ENCODE results near the gene KPNA3. TPM values are rescaled to one million over a fixed set of nuclear protein-coding genes. Genes with fewer than 3 reads are reported as not detected.
"Not testable (repeated sequence)": the region's sequence is repeated elsewhere in the genome, so short reads cannot be mapped to it uniquely, and the experiment has no call there.

KPNA3 gene
- total RNA-seq, 1 experiment from 2014 or later = 35.0 TPM

GRCh38 chr13:49810567-49811526, 18.4 kb upstream of the KPNA3 start:
- no peaks in the 10 kb centered on the region for H3K9me3 ChIP-seq (ENCODE audit: insufficient read depth, low read depth)
- H3F3A ChIP-seq (ENCODE audit: insufficient read depth, low read depth) = peaks cover 11% of the 10 kb centered on the region; the same call in 1 of the 2 replicates
- ChIA-PET CTCF (no interaction called here), POLR2A (ENCODE audit: unreplicated experiment) (no interaction called here)
- TF ChIP-seq, protein P1, sequence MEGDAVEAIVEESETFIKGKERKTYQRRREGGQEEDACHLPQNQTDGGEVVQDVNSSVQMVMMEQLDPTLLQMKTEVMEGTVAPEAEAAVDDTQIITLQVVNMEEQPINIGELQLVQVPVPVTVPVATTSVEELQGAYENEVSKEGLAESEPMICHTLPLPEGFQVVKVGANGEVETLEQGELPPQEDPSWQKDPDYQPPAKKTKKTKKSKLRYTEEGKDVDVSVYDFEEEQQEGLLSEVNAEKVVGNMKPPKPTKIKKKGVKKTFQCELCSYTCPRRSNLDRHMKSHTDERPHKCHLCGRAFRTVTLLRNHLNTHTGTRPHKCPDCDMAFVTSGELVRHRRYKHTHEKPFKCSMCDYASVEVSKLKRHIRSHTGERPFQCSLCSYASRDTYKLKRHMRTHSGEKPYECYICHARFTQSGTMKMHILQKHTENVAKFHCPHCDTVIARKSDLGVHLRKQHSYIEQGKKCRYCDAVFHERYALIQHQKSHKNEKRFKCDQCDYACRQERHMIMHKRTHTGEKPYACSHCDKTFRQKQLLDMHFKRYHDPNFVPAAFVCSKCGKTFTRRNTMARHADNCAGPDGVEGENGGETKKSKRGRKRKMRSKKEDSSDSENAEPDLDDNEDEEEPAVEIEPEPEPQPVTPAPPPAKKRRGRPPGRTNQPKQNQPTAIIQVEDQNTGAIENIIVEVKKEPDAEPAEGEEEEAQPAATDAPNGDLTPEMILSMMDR (conservative IDR thresholded peaks at IDR 0.05) = no peak
- no peak for TF ChIP-seq EZH2 (IDR thresholded peaks at IDR 0.05; ENCODE audit: low read depth)
- BruUV-seq (replicated peaks) = no TSS peak
- no peak overlapping the region for H3K4me2 ChIP-seq
- no peaks in the 10 kb centered on the region for H3K27me3 ChIP-seq (ENCODE audit: insufficient read depth, low read depth)
- no peaks in the 10 kb centered on the region for H3K9me2 ChIP-seq (ENCODE audit: insufficient read depth)
- intact Hi-C loops (cut with micrococcal nuclease; ENCODE audit: unreplicated experiment) = no loop called here
- H3K36me3 ChIP-seq (ENCODE audit: low read depth) = no peaks in the 10 kb centered on the region
- H3K27ac ChIP-seq = no peak overlapping the region
- no peak for DNase-seq
- no peaks in the 10 kb centered on the region for H3K4me1 ChIP-seq (replicated peaks; ENCODE audit: insufficient read depth)
- H3K79me2 ChIP-seq (ENCODE audit: low read depth) = no peaks in the 10 kb centered on the region
- 0 out of 2 replicates have a peak overlapping the region, but pooled peaks have one; percentile 25 for H2AFZ ChIP-seq
- H3K4me3 ChIP-seq = no peak overlapping the region
- H4K20me1 ChIP-seq (ENCODE audit: insufficient read depth) = no peaks in the 10 kb centered on the region

DNA sequence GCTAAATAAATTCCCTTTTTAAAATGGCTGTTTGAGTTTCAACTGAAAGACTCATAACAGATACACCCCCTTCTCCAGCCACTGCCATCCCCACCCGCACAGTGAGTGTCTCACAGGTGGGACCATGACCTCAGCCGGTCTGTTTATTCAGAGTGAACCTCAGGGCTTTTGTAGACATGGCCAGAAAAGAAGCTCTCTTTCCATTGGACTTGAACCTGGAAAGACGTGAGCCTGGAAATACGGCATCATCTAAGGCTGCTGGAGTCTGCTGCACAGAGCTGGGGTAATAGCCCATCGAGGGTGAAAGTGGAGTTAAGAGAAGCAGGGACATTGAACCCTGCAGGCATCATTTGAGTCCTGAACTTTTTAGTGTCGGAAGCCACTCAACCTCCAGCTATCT, 15.2 kb upstream of the KPNA3 start:
- no TSS peak for BruUV-seq (replicated peaks)
- intact Hi-C loops (cut with micrococcal nuclease; ENCODE audit: unreplicated experiment) = no loop called here

GRCh38 chr13:49806126-49806536, 13.6 kb upstream of the KPNA3 start:
- H2AFZ ChIP-seq = no peak overlapping the region
- no peak overlapping the region for H3K4me3 ChIP-seq
- H3K27ac ChIP-seq = no peak overlapping the region
- ChIA-PET POLR2A (ENCODE audit: unreplicated experiment) (interaction anchor here (0.7 kb wide), 1 partner anchor 16 kb away, joined by 4 read pairs; no protein-coding TSS in a partner anchor), CTCF (interaction anchor here (0.5 kb wide), 1 partner anchor 103 kb away, joined by 3 read pairs; no protein-coding TSS in a partner anchor)
- H3K9me3 ChIP-seq (ENCODE audit: insufficient read depth, low read depth) = no peaks in the 10 kb centered on the region
- no peaks in the 10 kb centered on the region for H3K79me2 ChIP-seq (ENCODE audit: low read depth)
- H3K4me1 ChIP-seq (replicated peaks; ENCODE audit: insufficient read depth) = no peaks in the 10 kb centered on the region
- peaks cover 15% of the 10 kb centered on the region; the same call in 1 of the 2 replicates for H3F3A ChIP-seq (ENCODE audit: insufficient read depth, low read depth)
- no peaks in the 10 kb centered on the region for H4K20me1 ChIP-seq (ENCODE audit: insufficient read depth)
- no peaks in the 10 kb centered on the region for H3K36me3 ChIP-seq (ENCODE audit: low read depth)
- peak in 1 of 2 experiments; percentile 61 for DNase-seq
- H3K4me2 ChIP-seq = no peak overlapping the region
- no peaks in the 10 kb centered on the region for H3K9me2 ChIP-seq (ENCODE audit: insufficient read depth)
- no peaks in the 10 kb centered on the region for H3K27me3 ChIP-seq (ENCODE audit: insufficient read depth, low read depth)
- intact Hi-C loops (cut with micrococcal nuclease; ENCODE audit: unreplicated experiment) = no loop called here
- BruUV-seq (replicated peaks) = no TSS peak
- TF ChIP-seq, protein P1 (conservative IDR thresholded peaks at IDR 0.05) = no peak
- no peak for TF ChIP-seq EZH2 (IDR thresholded peaks at IDR 0.05; ENCODE audit: low read depth)

More for the DNA sequence above, 15.2 kb upstream of the KPNA3 start:
- TF ChIP-seq EZH2 (IDR thresholded peaks at IDR 0.05; ENCODE audit: low read depth) = no peak
- TF ChIP-seq, protein P1 (conservative IDR thresholded peaks at IDR 0.05) = no peak
- no peak overlapping the region for H3K27ac ChIP-seq
- no peaks in the 10 kb centered on the region for H4K20me1 ChIP-seq (ENCODE audit: insufficient read depth)
- CTCF ChIA-PET = no interaction called here
- no peaks in the 10 kb centered on the region for H3K4me1 ChIP-seq (replicated peaks; ENCODE audit: insufficient read depth)
- H3K9me2 ChIP-seq (ENCODE audit: insufficient read depth) = no peaks in the 10 kb centered on the region
- no peak overlapping the region for H2AFZ ChIP-seq
- H3F3A ChIP-seq (ENCODE audit: insufficient read depth, low read depth) = peaks cover 15% of the 10 kb centered on the region; the same call in 1 of the 2 replicates
- H3K4me3 ChIP-seq = no peak overlapping the region
- DNase-seq = no peak
- POLR2A ChIA-PET (ENCODE audit: unreplicated experiment) = interaction anchor here (0.7 kb wide), 1 partner anchor 1212 kb away, joined by 3 read pairs; no protein-coding TSS in a partner anchor
- H3K4me2 ChIP-seq = no peak overlapping the region
- no peaks in the 10 kb centered on the region for H3K27me3 ChIP-seq (ENCODE audit: insufficient read depth, low read depth)
- no peaks in the 10 kb centered on the region for H3K36me3 ChIP-seq (ENCODE audit: low read depth)
- no peaks in the 10 kb centered on the region for H3K79me2 ChIP-seq (ENCODE audit: low read depth)
- no peaks in the 10 kb centered on the region for H3K9me3 ChIP-seq (ENCODE audit: insufficient read depth, low read depth)

DNA sequence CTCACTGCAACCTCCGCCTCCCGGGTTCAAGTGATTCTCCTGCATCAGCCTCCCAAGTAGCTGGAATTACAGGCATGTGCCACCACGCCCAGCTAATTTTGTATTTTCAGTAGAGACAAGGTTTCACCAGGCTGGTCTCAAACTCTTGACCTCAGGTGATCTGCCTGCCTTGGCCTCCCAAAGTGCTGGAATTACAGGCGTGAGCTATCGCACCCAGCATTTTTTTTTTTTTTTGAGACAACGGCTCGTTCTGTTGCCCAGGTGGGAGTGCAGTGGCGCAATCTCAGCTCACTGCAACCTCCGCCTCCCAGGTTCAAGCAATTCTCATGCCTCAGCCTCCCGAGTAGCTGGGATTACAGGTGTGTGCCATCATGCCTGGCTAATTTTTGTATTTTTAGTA, 10.6 kb upstream of the KPNA3 start:
- H3K4me3 ChIP-seq; H3K9me3 ChIP-seq (ENCODE audit: insufficient read depth, low read depth); H4K20me1 ChIP-seq (ENCODE audit: insufficient read depth); intact Hi-C loops (cut with micrococcal nuclease; ENCODE audit: unreplicated experiment); H3K27ac ChIP-seq; H3K4me2 ChIP-seq; H3K4me1 ChIP-seq (replicated peaks; ENCODE audit: insufficient read depth); H3K9me2 ChIP-seq (ENCODE audit: insufficient read depth); DNase-seq; POLR2A ChIA-PET (ENCODE audit: unreplicated experiment); H3K36me3 ChIP-seq (ENCODE audit: low read depth); H3K79me2 ChIP-seq (ENCODE audit: low read depth); H3K27me3 ChIP-seq (ENCODE audit: insufficient read depth, low read depth); H2AFZ ChIP-seq; BruUV-seq (replicated peaks); CTCF ChIA-PET: not testable (repeated sequence)
- peaks cover 18% of the 10 kb centered on the region; the same call in 1 of the 2 replicates for H3F3A ChIP-seq (ENCODE audit: insufficient read depth, low read depth)
